Measurements from ENCODE around the gene TBC1D7.

- TF ChIP-seq CTCF (IDR thresholded peaks at IDR 0.05) (no peak), POLR2A (IDR thresholded peaks at IDR 0.05) (no peak)
Observed at GRCh38 chr6:13334953-13335352, 6.6 kb upstream of the TBC1D7 start.

Measured in thyroid gland (tissue), 4 donors.